K562 (cell line): ENCODE data around the gene NECTIN1. TPM values are rescaled to one million over a fixed set of nuclear protein-coding genes. Genes with fewer than 3 reads are reported as not detected.
A peak's percentile ranks its signal among the peaks of the same experiment; 100 is the strongest.

Experiments used
- ATAC-seq: fragments of 200-7000 bp; cut with Tn5 transposase; 3 replicates; pipeline ENCODE4 v1.9.1; 2020; ENCODE audit warnings: moderate library complexity
- BruUV-seq: library from RNA; stranded (reverse); fragments of 400-500 nt; replicated peaks from 2 replicates; lab custom pipeline; 2021; lab: Mats Ljungman, UMichigan
- CTCF ChIA-PET: fragments of 300-600 bp; formaldehyde crosslinking; extraction: SDS; loops from one replicate; lab custom pipeline; 2021; ENCODE audit warnings: low intra/inter-chr PET ratio; lab: Yijun Ruan, JAX
- POLR2A ChIA-PET: fragments of 300-600, 350-650 bp; sonication (Branson Sonifier 250); formaldehyde crosslinking; extraction: SDS; loops from one replicate; lab custom pipeline; 2021; ENCODE audit warnings: antibody characterized with exemption, inconsistent platforms; lab: Yijun Ruan, JAX
- DNase-seq, 4 experiments: peaks; one replicate each; pipeline versions ENCODE4 v3.0.0 to v3.0.0-alpha.2; 2011 to 2018; ENCODE audit warnings: low spot score in 3 of 4, mixed read lengths in 3 of 4; ENCODE audit errors: extremely low read depth in 1 of 4
- FAIRE-seq: peaks from 2 replicates; lab custom pipeline; 2011; peaks lifted over from hg19 to GRCh38; lab: Jason Lieb, UNC
- H2AFZ ChIP-seq: 2 replicates; pipeline ENCODE4 v1.6.0; 2011; ENCODE audit warnings: low read depth, low read length, control low read depth, inconsistent platforms
- H3K27ac ChIP-seq: fragments of 200-600 bp; 3 replicates; pipeline ENCODE4 v1.8.0; 2011; ENCODE audit warnings: low read depth, mild to moderate bottlenecking, control low read depth, inconsistent platforms, low read length, moderate library complexity, mixed read lengths; ENCODE audit errors: extremely low read depth
- H3K27me3 ChIP-seq, 2 experiments: fragments of 300-600 bp in 1 of 2; 2 replicates in 1 of 2; 3 replicates in 1 of 2; pipeline versions ENCODE4 v1.6.0 to v1.8.0; 2011; ENCODE audit warnings: inconsistent platforms in 2 of 2, low read length in 2 of 2, mild to moderate bottlenecking in 1 of 2, mixed read lengths in 1 of 2, moderate library complexity in 1 of 2; ENCODE audit not compliant: control insufficient read depth in 2 of 2, insufficient read depth in 2 of 2
- H3K36me3 ChIP-seq: fragments of 300-600 bp; 3 replicates; pipeline ENCODE4 v1.8.0; 2011; ENCODE audit warnings: mild to moderate bottlenecking, low read length, inconsistent platforms; ENCODE audit not compliant: control insufficient read depth, insufficient read depth
- H3K4me1 ChIP-seq, 2 experiments: fragments of 200-600 bp in 1 of 2; replicated peaks in 1 of 2; 2 replicates in 1 of 2; 3 replicates in 1 of 2; pipeline versions ENCODE4 v1.5.1 to v1.8.0; 2011; ENCODE audit warnings: inconsistent platforms in 2 of 2, low read length in 2 of 2, mild to moderate bottlenecking in 1 of 2, mixed read lengths in 1 of 2, moderate library complexity in 1 of 2; ENCODE audit not compliant: control insufficient read depth in 2 of 2, insufficient read depth in 2 of 2
- H3K4me2 ChIP-seq: 2 replicates; pipeline ENCODE4 v1.6.1; 2011; ENCODE audit warnings: low read length, control low read depth, inconsistent platforms, mixed read lengths; ENCODE audit not compliant: insufficient read depth
- H3K4me3 ChIP-seq: fragments of 200-600 bp; sonication (generic), shearing (Covaris generic); 2 replicates; pipeline ENCODE4 v1.5.1; 2016; ENCODE audit warnings: control low read depth, inconsistent platforms
- H3K79me2 ChIP-seq: fragments of 200-600 bp; 3 replicates; pipeline ENCODE4 v1.8.0; 2011; ENCODE audit warnings: low read length, inconsistent platforms; ENCODE audit not compliant: control insufficient read depth, insufficient read depth
- H3K9ac ChIP-seq, 2 experiments: 2 replicates each; pipeline versions ENCODE4 v1.6.0 to v1.6.1; 2011; ENCODE audit warnings: low read depth in 2 of 2, low read length in 2 of 2, control low read depth in 1 of 2, inconsistent platforms in 1 of 2, mild to moderate bottlenecking in 1 of 2, mixed read lengths in 1 of 2; ENCODE audit not compliant: insufficient read depth in 1 of 2
- H3K9me1 ChIP-seq: one replicate; pipeline ENCODE4 v1.6.0; 2011; ENCODE audit warnings: inconsistent platforms, mild to moderate bottlenecking, low read length, moderate library complexity; ENCODE audit not compliant: control insufficient read depth, insufficient read depth
- H3K9me3 ChIP-seq: replicated peaks from 2 replicates; pipeline ENCODE4 v1.5.1; 2011; ENCODE audit warnings: low read depth, low read length, inconsistent platforms; ENCODE audit not compliant: control insufficient read depth, insufficient read depth
- H4K20me1 ChIP-seq: replicated peaks from 2 replicates; pipeline ENCODE4 v1.6.1; 2011; ENCODE audit warnings: low read length, inconsistent platforms, mixed read lengths; ENCODE audit not compliant: control insufficient read depth, insufficient read depth
- CBFB ChIP-seq: sonication (generic); formaldehyde crosslinking; IDR thresholded peaks from 2 replicates; pipeline ENCODE4 v1.4.0; 2020; ENCODE audit warnings: mild to moderate bottlenecking, missing genetic modification reagents
- DPF2 ChIP-seq: fragments of 450-650 bp; IDR thresholded peaks from 2 replicates; pipeline ENCODE4 v1.6.1; 2016
- EHMT2 ChIP-seq: fragments of 450-650 bp; IDR thresholded peaks from 2 replicates; pipeline ENCODE4 v1.6.1; 2018; ENCODE audit warnings: antibody characterized with exemption
- ETV5 ChIP-seq: sonication (generic); formaldehyde crosslinking; IDR thresholded peaks from 2 replicates; pipeline ENCODE4 v1.4.0; 2020; ENCODE audit warnings: low read depth, mild to moderate bottlenecking, missing genetic modification reagents
- FOXJ2 ChIP-seq: fragments of 200-800 bp; sonication (Bioruptor generic); IDR thresholded peaks from 2 replicates; pipeline ENCODE4 v1.6.1; 2016; ENCODE audit warnings: missing genetic modification characterization, missing compliant biosample characterization
- MIER1 ChIP-seq: fragments of 450-650 bp; IDR thresholded peaks from 2 replicates; pipeline ENCODE4 v1.6.1; 2016; ENCODE audit warnings: antibody characterized with exemption, mild to moderate bottlenecking, low read depth
- NFRKB ChIP-seq: fragments of 450-650 bp; IDR thresholded peaks from 2 replicates; pipeline ENCODE4 v1.6.1; 2016; ENCODE audit warnings: low read depth
- NRF1 ChIP-seq, 2 experiments: fragments of 450-650 bp; IDR thresholded peaks in 1 of 2; conservative IDR thresholded peaks in 1 of 2; 2 replicates each; pipeline ENCODE4 v1.6.1; 2014; ENCODE audit warnings: mild to moderate bottlenecking in 2 of 2
- POLR2G ChIP-seq: fragments of 200-400 bp; formaldehyde crosslinking; IDR thresholded peaks from 2 replicates; pipeline ENCODE4 v1.6.1; 2017; ENCODE audit warnings: low read depth, mild to moderate bottlenecking, antibody characterized with exemption, low read length, moderate library complexity
- REST ChIP-seq, 2 experiments: fragments of 450-650 bp; formaldehyde crosslinking in 1 of 2; IDR thresholded peaks; 2 replicates each; pipeline versions ENCODE4 v1.4.0 to v1.6.1; 2014 to 2020; ENCODE audit warnings: mild to moderate bottlenecking in 2 of 2, borderline replicate concordance in 1 of 2, low read depth in 1 of 2
- TCFL5 ChIP-seq: fragments of 250-450 bp; sonication (Bioruptor Pico); conservative IDR thresholded peaks from 2 replicates; pipeline ENCODE4 v1.6.1; 2021; ENCODE audit warnings: mild to moderate bottlenecking, moderate library complexity, matching md5 sums
- WGBS: fragments of 100-300 bp; shearing (Covaris generic); methylation state at CpG from one replicate; pipeline ENCODE4 v1.1.6; 2016; ENCODE audit warnings: low coverage, mixed read lengths; ENCODE audit not compliant: insufficient coverage; ENCODE audit errors: missing lambda C conversion rate; 5-methylcytosine and 5-hydroxymethylcytosine counted together
- in situ Hi-C: fragments of 300-500 bp; cut with MboI; formaldehyde crosslinking; loops from 4 replicates; pipeline ENCODE4 v1.15.0; 2018; ENCODE audit warnings: inconsistent platforms, mixed read lengths
- intact Hi-C: fragments of 100-400 bp; cut with micrococcal nuclease; formaldehyde crosslinking; loops from 2 replicates; pipeline ENCODE4 v1.14.2; 2022
- polyA plus RNA-seq, 8 experiments: library from polyadenylated mRNA; depleted of rRNA in 4 of 8; stranded (reverse) in 5 of 8; unstranded in 3 of 8; fragments of >200 nt; fragmentation: Nextera tagmentation in 2 of 8; fragmentation: Illumina TruSeq in 1 of 8; extraction: Ambion mirVana in 2 of 8; extraction: Trizol in 1 of 8; gene quantifications; 2 replicates each; pipeline versions ENCODE4 v1.2.1 to v1.2.3, GENCODE V29; 2011 to 2014; ENCODE audit warnings: inconsistent platforms in 1 of 8, missing spikeins in 1 of 8
- total RNA-seq, 7 experiments: library from RNA; depleted of rRNA in 6 of 7; stranded (reverse); fragments of >200 nt in 6 of 7; fragmentation: Illumina TruSeq in 2 of 7; extraction: Trizol in 2 of 7; gene quantifications; 2 replicates each; pipeline versions ENCODE4 v1.2.1 to v1.2.3, GENCODE V29; 2011 to 2021; ENCODE audit warnings: low replicate concordance in 1 of 7

The NECTIN1 gene
- total and polyA plus RNA-seq, 9 of the 15 experiments (the other 6 are each of a cell fraction or from before 2014, with no cell fraction given): 0.09 to 0.53 (median 0.23) TPM; not detected in 2

GRCh38 chr11:119776031-119776636, 47.1 kb upstream of the NECTIN1 start (continued):
- TF ChIP-seq POLR2G: no peak
- TF ChIP-seq TCFL5: no peak
- no peak for TF ChIP-seq FOXJ2
- no peak for TF ChIP-seq NFRKB
- TF ChIP-seq NRF1 (conservative IDR thresholded peaks at IDR 0.05 in 1 of 2, IDR thresholded peaks at IDR 0.05 in 1 of 2): no peak
- TF ChIP-seq CBFB (CRISPR knock-in tag): no peak
- TF ChIP-seq ETV5 (CRISPR knock-in tag): no peak
- no peak for TF ChIP-seq DPF2

GRCh38 chr11:119774172-119774763, 45.3 kb upstream of the NECTIN1 start:
- ChIA-PET CTCF (no interaction called here), POLR2A (no interaction called here)
- H3K9me3 ChIP-seq: no peaks in the 10 kb centered on the region
- 17% methylated on average over 1 of the region's 1 CpG for WGBS
- no peak for ATAC-seq
- no peak overlapping the region for H3K4me3 ChIP-seq
- no peak overlapping the region for H2AFZ ChIP-seq
- peaks cover 7% of the 10 kb centered on the region; the same call in 1 of the 2 replicates for H4K20me1 ChIP-seq
- no peak for FAIRE-seq
- peaks cover 0 to 27% of the 10 kb centered on the region in 2 experiments; a peak in 3 of 5 replicates for H3K27me3 ChIP-seq
- BruUV-seq: no TSS peak
- H3K9me1 ChIP-seq: no peaks in the 10 kb centered on the region
- no peaks in the 10 kb centered on the region for H3K36me3 ChIP-seq
- intact Hi-C loops (no loop called here), in situ Hi-C loops (no loop called here)
- H3K27ac ChIP-seq: no peak overlapping the region
- DNase-seq: peak in 1 of 4 experiments; percentile 36
- no peak overlapping the region for H3K9ac ChIP-seq
- no peak overlapping the region for H3K4me2 ChIP-seq
- no peaks in the 10 kb centered on the region for H3K79me2 ChIP-seq
- H3K4me1 ChIP-seq: no peaks in the 10 kb centered on the region
- TF ChIP-seq EHMT2: peak; percentile 96
- TF ChIP-seq REST (IDR thresholded peaks at IDR 0.05; ENCODE audit: borderline replicate concordance): peak; percentile 98
- peak; percentile 95 for TF ChIP-seq REST (CRISPR knock-in tag; IDR thresholded peaks at IDR 0.05; ENCODE audit: low read depth)
- peak; percentile 92 for TF ChIP-seq MIER1
